Osteocyte (in vitro differentiated cells): Measurements from ENCODE around the gene RTL10. TPM values are rescaled to one million over a fixed set of nuclear protein-coding genes. Genes with fewer than 3 reads are reported as not detected.

Experiments used
- DNase-seq: peaks from one replicate; pipeline ENCODE4 v3.0.0; 2021; ENCODE audit warnings: mixed read lengths; ENCODE audit not compliant: unreplicated experiment; ENCODE audit errors: extremely low spot score
- H3K27ac Mint-ChIP-seq: one replicate; pipeline ENCODE4 v1.8.0; 2021; ENCODE audit warnings: mild to moderate bottlenecking, mixed read lengths; ENCODE audit not compliant: unreplicated experiment
- H3K27me3 Mint-ChIP-seq: one replicate; pipeline ENCODE4 v1.8.0; 2021; ENCODE audit warnings: mixed read lengths; ENCODE audit not compliant: unreplicated experiment
- H3K36me3 Mint-ChIP-seq: one replicate; pipeline ENCODE4 v1.8.0; 2021; ENCODE audit warnings: mixed read lengths; ENCODE audit not compliant: unreplicated experiment
- H3K4me1 Mint-ChIP-seq: one replicate; pipeline ENCODE4 v1.8.0; 2021; ENCODE audit warnings: mixed read lengths; ENCODE audit not compliant: unreplicated experiment
- H3K4me3 Mint-ChIP-seq: one replicate; pipeline ENCODE4 v1.8.0; 2021; ENCODE audit warnings: mild to moderate bottlenecking, moderate library complexity, mixed read lengths; ENCODE audit not compliant: unreplicated experiment
- H3K9me3 Mint-ChIP-seq: one replicate; pipeline ENCODE4 v1.8.0; 2021; ENCODE audit warnings: mixed read lengths; ENCODE audit not compliant: unreplicated experiment
- CTCF ChIP-seq: fragments of 200-600 bp; sonication (generic); IDR thresholded peaks from 2 replicates; pipeline ENCODE4 v1.5.0; 2021; ENCODE audit warnings: antibody characterized with exemption, mild to moderate bottlenecking, moderate library complexity
- total RNA-seq: library from RNA; stranded (reverse); gene quantifications from 2 replicates; pipeline ENCODE4 v1.2.1, GENCODE V29; 2021

Gene RTL10
- total RNA-seq, 1 donor from 2014 or later, result 30.4 TPM

GRCh38 chr22:19806213-19807160 is 48.2 kb downstream of the RTL10 start:
- H3K4me1 Mint-ChIP-seq, result peaks cover 32% of the 10 kb centered on the region
- DNase-seq, result no peak
- no peak overlapping the region for H3K27ac Mint-ChIP-seq

GRCh38 chr22:19805821-19806212 is 48.9 kb downstream of the RTL10 start:
- Mint-ChIP-seq H3K27me3 (no peaks in the 10 kb centered on the region), H3K9me3 (no peaks in the 10 kb centered on the region), H3K4me1 (peaks cover 26% of the 10 kb centered on the region), H3K27ac (no peak overlapping the region), H3K36me3 (peaks cover 2% of the 10 kb centered on the region), H3K4me3 (no peak overlapping the region)
- DNase-seq, result no peak
- TF ChIP-seq CTCF, result no peak

More at GRCh38 chr22:19806213-19807160, 48.2 kb downstream of the RTL10 start:
- Mint-ChIP-seq H3K27me3 (no peaks in the 10 kb centered on the region), H3K9me3 (no peaks in the 10 kb centered on the region), H3K4me3 (no peak overlapping the region), H3K36me3 (peaks cover 2% of the 10 kb centered on the region)
- TF ChIP-seq CTCF, result no peak

Other genes starting within 250 kb of the RTL10 start
- 103 and 108 TPM in 2 replicates for gene SEPTIN5, start 140.4 kb downstream of the RTL10 start, total RNA-seq
- 28.6 and 34.1 TPM in 2 replicates for gene GP1BB, start 131.3 kb downstream of the RTL10 start, total RNA-seq
- gene TBX1, start 94.1 kb downstream of the RTL10 start, total RNA-seq, result 22.5 and 24.2 TPM in 2 replicates
- 6.0 and 6.1 TPM in 2 replicates for gene GNB1L, start within 50 bp of the RTL10 start, total RNA-seq
- gene COMT, start 86.9 kb upstream of the RTL10 start, total RNA-seq, result 92.1 and 94.1 TPM in 2 replicates
- 12.6 and 13.1 TPM in 2 replicates for gene TXNRD2, start 86.9 kb upstream of the RTL10 start, total RNA-seq
- gene ARVCF, start 161.9 kb upstream of the RTL10 start, total RNA-seq, result 26.5 and 29.3 TPM in 2 replicates
- gene TANGO2, start 166.2 kb upstream of the RTL10 start, total RNA-seq, result 24.9 and 28.1 TPM in 2 replicates
- 44.0 and 45.1 TPM in 2 replicates for gene DGCR8, start 225.4 kb upstream of the RTL10 start, total RNA-seq